SHP77 treated with DMSO at 0.1 percent for 48 hours (cell line): ENCODE measurements around the gene CRY2.
"Not testable (repeated sequence)": the region's sequence is repeated elsewhere in the genome, so short reads cannot be mapped to it uniquely, and the experiment has no call there.

Experiments used
- DNase-seq: peaks from one replicate; lab custom pipeline; 2025; lab: John Stamatoyannopoulos, UW

CRY2 gene

DNA sequence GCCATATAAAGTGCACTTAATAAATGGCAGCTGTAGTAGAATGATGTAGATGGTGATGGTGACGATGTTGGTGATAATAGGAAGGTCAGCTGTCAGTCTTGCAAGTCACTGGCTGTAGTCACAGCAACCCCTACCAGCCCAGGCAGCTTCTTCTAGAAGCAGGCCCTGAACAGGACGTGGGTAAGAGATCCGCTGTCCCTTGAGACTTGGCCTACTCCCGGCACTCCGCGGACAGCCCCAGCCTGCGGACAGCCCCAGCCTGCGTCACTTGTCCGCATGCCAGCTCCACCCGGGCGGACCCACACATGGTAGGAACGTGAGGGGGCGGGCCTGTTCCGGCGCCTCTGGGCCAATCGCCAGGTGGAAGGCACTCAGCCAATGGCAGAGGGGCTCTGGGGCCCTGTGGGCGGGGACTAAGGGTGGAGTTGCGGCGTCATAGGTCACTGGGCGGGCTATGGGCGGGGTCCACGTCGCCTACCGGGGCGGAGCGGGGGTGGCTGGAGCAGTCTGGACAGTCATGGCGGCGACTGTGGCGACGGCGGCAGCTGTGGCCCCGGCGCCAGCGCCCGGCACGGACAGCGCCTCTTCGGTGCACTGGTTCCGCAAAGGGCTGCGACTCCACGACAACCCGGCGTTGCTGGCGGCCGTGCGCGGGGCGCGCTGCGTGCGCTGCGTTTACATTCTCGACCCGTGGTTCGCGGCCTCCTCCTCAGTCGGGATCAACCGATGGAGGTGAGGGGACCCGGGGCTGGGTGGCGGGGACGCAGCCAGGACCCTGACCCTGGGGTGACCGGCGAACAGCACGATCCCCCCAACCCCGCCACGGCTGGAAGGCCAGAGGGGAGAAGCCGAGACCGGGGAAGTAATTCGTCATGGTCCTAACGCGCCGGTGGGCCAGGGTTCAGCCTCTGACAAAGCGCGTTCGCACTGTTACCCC lies at the start of gene CRY2:
CRY2 (plus strand) TSS at position 502 of the 937 bp plus-strand sequence; CDS start at position 518, 16 bp downstream.
- DNase-seq = peak; percentile 91

DNA sequence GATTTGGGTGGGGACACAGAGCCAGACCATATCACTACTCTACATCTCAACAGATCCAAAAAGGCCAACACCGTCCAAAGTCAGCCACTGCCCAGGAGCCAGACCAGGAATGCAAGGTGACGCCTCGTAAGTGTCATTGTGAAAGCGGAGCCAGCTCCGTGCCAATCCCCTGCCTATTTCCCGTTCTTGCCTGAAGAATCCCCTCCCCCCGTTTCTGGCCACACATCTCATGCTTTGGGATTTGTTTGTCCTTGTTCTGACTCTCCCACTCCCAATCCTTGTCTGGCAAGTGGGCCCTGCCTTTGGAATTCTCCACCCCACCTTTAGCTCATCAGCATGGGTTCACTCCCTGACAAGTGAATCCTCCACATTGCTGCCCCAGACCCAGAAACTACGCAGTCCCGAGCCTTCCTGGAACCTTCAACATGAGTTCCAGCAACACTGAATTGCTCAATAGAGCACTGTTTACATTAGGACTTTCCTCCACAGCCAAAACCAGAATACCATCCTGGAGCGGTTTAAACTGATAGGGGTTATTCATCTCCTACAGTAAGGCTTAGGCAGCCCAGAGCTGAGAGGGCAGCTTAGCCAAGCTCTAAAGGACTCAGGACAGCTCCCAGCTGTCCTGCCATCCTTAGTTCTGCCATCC lies 48.4 kb upstream of the CRY2 start:
- DNase-seq = no peak

DNA sequence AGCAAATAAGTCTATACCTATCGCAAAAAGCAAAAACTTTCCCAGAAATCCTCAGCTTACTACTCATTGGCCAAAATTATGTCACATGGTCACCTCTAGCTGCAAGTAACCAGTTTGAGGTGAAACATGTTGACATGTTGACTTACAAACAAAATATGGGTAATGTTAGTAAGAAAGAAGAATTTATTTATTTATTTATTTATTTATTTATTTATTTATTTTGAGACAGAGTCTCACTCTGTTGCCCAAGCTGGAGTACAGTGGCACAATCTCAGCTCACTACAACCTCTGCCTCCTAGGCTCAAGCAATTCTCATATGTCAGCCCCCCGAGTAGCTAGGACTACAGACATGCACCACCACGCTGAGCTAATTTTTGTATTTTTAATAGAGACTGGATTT lies 47.7 kb upstream of the CRY2 start:
- no peak for DNase-seq

DNA sequence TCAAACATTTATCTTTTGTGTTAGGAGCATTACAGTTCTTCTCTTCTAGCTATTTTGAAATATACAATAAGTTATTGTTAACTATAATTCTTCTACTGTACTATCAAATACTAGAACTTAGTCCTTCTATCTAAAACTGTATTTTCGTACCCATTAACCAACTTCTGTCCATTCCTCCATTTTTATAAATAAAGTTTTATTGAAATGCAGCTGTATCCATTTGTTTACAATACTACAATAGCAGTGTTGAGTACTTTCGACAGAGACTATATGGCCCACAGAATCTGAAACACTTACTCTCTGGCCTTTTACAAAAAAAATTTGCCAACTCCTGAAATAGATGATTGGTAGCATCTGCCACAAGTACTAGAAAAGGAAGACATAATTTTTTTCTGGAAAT lies 47.0 kb upstream of the CRY2 start:
- no peak for DNase-seq

DNA sequence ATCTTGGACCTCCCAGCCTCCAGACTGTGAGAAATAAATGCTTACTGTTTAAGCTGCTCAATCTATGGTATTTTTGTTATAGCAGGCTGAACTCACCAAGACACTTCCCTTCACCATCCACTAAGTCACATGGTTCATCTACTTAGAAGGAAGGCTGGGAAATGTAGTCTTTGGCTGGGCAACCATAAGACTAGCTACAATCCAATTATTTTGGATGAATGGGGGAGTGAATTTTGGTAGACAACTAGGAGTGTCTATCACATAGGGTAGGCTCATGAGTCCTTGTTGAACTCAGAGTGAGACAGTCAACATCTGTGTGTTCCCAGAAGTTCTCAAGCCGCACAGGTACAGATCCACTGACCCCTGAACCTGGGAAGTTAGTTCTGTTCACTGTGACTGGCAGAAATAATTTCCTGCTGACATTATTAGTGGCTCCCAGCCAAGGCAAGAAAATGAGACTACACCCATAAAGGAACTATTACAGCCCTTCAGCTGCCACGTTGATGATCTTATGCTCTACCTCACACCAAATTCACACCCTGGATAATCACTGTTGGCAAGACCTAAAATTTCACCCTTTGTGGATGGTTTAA lies 45.5 kb upstream of the CRY2 start:
- DNase-seq = no peak

DNA sequence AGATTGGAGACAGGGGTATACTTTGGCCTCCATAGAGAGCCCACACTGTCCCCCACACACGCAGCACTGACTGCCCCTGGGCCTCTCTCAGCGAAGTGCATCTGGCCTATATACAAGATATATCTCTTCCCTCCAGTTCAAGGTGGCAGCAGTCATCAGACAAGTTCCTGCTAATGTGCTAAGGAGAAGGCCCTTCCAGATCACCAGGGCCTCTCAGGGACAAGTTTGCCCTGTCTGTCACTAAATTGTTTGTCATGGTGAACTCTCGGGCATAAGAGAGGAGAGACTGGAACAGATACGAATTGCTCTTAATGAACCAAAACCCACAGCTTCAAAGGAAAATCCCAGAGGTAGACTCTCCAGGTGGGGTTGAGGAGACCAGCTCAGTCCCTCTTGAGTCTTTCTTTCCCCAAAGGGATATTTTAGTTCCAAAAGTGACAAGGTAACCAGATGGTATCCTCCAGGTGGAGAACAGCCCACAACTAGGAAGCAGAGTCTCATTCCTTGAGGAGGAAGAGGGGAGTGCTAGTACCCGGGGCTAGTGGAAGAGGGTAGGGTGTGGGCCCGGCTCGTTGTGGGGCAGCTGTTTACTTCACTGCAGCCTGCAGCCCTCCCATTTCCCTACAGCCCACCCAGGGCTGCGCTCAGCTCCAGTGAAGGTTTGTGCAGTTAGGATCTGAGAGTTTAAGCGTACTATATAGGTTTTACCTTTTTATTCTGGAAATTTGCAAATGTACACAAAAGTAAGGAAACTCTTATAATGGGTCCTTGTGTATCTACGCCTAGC lies 44.6 kb upstream of the CRY2 start:
- DNase-seq = no peak

DNA sequence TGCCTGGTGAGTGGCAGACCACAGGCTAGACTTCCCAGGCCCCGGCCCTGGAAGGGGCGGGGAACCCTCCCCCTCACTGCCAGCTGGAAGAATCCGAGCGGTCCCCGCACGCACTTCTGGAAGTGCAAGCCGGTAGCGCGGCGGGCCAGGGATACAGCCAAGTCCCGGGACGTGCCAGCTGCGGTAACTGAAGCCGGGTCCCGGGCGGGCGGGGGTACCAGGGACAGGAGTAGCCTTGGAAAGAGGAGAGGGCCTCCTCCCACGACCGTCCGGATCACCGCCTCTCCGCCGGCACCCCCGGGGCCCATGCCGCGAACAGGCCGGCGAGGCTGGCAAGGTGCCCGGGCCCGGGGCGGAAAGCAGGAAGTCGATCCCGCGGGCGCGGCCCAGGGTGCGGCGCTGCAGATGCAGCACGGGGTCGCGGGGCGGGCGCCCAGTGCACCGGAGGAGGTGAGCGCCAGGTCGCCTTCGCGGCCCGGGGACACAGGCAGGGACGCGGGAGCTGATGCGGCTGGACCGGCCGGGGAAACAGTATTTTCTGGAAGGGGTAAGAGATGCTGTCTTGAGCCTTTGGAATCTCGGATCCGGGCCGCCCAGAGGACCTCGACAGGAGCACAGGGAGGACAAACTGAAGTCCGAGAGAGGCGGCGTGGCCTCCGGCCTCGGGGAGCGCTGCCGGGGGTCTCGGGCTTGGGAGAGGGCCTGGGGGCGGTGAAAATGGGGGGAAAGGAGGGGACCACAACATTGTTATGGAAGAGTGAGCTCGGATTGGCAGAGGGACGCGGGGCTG lies 43.1 kb upstream of the CRY2 start:
- peak; percentile 63 for DNase-seq

DNA sequence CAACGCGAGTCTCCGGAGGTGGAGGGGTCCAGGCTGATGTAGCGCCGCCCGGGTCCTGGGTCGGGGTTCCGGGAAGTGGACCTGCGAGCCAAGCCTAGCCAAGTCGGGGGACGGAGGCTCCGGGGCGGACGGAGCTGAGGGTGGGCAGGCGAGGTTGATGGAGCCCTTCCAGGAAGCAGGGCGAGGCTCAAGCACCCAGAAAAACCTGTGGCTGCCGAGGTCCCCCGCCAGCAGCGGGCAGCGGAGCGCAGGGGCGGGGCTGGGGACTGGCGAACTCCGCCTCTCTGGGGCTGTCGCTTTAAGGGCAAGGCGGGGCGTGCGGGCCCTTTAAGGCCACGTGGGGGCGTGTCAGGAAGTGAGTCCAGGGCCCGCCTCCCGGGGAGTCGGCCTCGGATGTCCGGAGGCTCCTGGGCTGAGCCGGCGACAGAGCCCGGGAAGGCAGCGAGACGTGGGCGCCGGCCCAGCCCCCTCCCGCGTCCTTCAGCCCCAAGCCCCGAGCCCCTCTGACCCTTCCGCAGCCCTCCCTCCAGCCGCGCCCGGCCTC lies 42.4 kb upstream of the CRY2 start, which contains the start of gene SLC35C1:
SLC35C1 (plus strand) TSS at position 389 of the 544 bp plus-strand sequence. CDS start 653 bp downstream, outside the sequence.
- DNase-seq = peak; percentile 83

DNA sequence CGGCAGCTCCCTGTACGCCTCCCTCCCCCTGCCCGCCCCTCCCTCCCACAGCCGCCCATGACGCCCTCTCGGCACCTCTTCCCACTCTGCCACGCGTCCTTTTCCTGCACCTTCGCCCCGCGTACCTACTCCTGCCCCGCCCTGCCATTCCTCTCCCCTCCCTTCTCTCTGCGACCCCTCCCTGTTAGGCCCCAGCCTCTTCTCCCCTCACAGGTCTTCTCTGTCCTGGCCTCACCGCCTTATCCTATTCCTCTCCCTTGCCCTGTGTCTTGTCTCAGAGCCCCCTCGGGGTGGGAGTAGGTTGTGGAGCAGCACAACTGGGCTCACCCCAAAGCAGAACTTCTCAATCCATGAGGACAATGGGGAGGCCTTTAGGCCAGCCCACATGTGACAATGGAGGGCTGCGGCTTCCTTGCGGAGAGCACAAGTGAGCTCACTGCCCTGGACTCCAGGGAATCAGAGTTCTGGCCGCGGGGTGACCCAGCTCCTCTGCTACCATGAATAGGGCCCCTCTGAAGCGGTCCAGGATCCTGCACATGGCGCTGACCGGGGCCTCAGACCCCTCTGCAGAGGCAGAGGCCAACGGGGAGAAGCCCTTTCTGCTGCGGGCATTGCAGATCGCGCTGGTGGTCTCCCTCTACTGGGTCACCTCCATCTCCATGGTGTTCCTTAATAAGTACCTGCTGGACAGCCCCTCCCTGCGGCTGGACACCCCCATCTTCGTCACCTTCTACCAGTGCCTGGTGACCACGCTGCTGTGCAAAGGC lies 41.8 kb upstream of the CRY2 start:
- DNase-seq = peak; percentile 40

DNA sequence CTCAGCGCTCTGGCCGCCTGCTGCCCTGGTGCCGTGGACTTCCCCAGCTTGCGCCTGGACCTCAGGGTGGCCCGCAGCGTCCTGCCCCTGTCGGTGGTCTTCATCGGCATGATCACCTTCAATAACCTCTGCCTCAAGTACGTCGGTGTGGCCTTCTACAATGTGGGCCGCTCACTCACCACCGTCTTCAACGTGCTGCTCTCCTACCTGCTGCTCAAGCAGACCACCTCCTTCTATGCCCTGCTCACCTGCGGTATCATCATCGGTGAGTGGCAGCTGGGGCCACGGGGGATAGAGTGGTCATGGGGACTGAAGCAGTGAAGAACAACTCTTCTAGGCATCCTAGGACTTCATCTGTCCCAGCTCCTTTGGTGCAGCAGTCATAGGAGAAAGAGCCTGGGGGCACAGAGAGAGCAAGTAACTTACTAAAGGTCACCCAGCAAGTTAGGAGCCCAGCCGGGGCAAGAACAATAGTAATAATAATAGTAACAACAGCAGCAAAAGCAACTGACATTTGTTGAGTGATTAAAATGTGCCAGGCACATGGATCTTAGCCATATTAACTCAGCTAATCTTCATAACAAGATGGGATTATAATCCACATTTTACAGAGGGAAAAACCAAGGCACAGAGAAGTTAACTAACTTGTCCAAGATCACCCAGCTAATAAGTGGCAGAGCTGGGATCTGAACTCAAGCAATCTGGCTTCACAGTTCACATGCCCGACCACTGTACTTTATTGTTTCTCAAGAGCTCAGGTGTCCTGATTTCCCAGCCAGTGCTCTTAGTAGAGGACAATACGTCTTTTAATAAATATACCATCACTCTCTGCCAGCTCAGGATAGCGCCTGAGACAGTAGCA lies 41.0 kb upstream of the CRY2 start:
- DNase-seq = no peak

DNA sequence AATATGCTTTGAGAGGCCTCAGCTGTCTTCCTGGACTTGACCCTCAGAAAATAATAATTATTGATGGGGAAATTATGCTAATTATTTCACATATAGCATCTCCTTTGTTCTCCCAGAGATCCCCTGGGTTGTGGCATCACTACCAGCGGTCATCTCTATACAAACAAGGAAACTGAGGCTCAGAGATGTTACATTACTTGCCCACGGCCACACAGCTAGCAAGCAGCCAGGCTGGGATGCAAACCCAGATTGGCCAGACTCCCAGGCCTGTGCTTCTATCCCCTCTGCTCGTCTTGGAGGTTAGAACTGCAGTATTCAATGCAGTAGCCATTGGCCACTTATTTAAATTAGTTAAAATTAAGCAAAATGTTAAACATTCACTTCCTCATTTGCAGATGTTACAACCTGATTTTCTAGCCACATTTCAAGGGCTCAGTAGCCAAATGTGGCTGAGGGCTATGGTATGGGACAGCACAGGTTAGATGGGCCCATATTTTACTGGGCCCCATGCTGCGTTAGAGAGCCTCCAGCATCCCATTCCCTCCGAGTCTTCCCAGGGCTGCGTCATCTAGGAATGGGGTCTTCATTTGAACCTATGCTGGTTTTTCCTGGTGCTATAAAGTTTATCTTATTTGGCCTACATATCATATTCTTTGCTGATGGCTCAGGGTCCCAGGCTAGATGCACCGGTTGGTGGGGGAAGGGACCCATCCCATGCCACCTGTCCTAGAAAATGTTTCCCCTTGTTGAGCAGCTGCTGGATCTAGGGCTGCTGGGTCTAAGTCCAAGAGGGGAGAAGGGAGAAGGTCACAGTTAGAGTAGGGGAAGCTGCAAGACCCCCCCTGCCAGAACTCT lies 40.1 kb upstream of the CRY2 start:
- DNase-seq = no peak

DNA sequence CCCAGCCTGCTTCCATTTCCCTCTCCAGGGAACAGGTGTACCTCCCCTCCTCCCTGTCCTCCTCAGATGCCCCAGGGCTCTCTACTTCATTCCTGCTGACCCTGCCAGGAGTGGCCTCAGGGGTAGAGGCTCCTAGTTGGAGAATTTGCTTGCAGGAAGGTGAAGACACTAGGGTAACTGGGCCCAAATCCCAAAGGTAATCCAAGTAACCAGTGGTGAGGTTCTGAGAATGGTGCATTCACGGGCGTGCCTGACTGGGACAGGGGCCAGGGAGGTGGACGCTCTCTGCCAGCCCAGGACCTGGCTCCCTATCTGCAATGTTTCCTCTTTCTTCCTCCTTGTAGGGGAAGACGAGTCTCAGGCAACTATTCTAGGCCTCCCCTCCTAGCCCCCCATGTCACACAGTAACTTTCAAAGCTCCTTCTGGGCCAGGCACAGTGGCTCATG lies 39.5 kb upstream of the CRY2 start:
- no peak for DNase-seq

DNA sequence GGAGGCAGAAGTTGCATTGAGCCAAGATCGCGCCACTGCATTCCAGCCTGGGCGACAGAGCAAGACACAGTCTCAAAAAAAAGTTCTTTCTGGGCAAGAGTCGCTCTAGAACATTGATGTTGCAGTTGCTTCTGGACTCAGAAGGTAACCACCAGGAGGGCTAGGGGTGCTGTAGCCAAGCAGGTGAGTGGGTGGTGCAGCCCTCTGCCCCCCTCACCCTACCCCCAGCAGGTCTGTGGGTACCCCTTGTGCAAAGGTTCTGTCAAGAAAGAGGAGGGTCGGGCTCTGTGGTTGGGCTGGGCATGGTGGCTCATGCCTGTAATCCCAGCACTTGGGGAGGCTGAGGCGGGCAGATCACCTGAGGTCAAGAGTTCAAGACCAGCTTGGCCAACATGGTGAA lies 38.8 kb upstream of the CRY2 start:
- not testable (repeated sequence) for DNase-seq

DNA sequence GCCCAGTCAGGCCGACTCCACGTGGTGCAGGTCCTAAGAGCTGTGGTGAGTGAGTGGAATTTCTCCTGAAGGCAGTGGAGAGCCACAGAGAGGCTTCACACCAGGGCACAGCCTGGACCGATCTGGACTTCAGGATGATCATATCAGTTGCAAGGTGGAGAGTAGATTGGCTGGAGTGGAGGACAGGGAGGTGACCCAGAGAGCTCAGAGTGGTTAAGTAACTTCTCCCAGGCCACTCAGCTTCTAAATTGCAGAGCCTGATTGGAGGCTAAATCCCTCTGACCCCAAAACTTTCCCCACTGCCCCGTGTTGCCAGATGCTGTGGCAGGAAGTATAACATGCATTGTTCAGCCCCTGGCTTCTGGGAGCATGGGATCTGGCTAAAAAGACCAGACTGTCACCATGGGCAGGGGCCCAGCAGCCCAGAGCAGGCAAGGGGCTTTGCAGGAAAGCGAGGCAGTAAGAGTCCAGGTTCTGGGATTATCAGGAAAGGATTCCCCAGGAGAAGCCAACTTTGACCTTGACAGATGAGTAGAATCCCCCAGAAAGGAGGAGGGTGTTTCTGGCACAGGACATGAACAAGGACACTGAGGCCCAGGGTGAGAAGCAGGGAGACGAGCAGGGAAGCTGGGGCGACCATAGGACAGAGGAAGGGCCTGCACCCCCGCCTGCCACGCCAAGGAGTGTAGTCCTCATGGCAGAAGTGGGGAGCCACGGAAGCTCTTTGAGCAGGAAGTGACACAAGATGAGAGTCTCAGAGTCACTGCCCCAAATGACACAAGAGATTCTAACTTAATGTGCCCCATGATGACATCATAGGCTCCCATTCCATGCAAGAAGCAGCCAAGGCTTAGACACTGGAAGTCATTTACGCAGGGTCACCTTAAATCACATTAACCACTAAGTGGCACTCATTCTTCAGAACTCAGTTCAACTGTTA lies 37.5 kb upstream of the CRY2 start:
- DNase-seq = no peak

DNA sequence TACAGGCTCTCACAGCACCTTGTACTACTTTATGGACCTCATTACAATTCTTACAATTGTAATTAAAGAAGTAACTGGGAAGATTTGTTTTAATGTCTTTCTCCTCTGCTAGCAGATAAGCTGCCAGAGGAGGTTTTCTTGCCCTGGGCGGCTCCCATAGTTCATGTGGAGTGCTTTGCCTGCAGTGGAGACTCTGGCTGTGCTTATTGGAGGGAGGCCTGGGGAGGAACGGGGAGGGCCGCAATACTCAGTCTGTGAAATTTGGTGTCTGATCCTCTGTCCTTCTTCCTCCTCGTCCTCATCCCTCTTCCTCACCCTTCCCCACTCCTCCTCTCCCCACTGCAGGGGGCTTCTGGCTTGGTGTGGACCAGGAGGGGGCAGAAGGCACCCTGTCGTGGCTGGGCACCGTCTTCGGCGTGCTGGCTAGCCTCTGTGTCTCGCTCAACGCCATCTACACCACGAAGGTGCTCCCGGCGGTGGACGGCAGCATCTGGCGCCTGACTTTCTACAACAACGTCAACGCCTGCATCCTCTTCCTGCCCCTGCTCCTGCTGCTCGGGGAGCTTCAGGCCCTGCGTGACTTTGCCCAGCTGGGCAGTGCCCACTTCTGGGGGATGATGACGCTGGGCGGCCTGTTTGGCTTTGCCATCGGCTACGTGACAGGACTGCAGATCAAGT lies 36.7 kb upstream of the CRY2 start:
- no peak for DNase-seq

DNA sequence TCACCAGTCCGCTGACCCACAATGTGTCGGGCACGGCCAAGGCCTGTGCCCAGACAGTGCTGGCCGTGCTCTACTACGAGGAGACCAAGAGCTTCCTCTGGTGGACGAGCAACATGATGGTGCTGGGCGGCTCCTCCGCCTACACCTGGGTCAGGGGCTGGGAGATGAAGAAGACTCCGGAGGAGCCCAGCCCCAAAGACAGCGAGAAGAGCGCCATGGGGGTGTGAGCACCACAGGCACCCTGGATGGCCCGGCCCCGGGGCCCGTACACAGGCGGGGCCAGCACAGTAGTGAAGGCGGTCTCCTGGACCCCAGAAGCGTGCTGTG lies 36.2 kb upstream of the CRY2 start:
- no peak for DNase-seq
